ENCODE results near the gene DELE1. TPM values are rescaled to one million over a fixed set of nuclear protein-coding genes. Genes with fewer than 3 reads are reported as not detected.

DELE1 gene
- total and polyA plus RNA-seq, 4 donors: 23.2 to 49.0 (median 40.3) TPM

DNA sequence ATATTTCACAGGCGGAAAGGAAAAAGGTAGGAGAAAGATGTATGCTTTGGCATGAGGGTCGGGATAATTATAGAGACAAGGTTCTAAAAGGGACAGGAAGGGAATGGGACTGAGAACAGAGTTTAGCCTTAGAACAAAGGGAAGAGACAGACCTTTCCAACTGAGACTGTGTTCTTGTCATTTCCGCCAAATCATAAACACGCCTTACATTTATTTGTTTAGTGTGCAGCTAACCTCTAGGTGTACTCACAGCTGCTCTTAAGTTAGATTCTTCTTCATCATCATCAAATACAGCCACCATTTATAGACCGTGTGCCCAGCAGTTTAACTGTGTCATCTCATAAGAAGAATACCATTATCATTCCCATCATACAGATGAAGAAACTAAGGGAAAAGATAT lies 5.9 kb upstream of the DELE1 start:
- no peak overlapping the region for H3K9ac ChIP-seq (ENCODE audit: low read depth in 1 of 2, low read length in 2 of 2)
- H3K27ac ChIP-seq (ENCODE audit: low read depth in 1 of 2, low read length in 2 of 2): no peak overlapping the region
- H3K36me3 ChIP-seq (ENCODE audit: control insufficient read depth in 4 of 4, insufficient read depth in 3 of 4, low read depth in 1 of 4, low read length in 3 of 4): no peaks in the 10 kb centered on the region
- no peaks in the 10 kb centered on the region for H3K9me3 ChIP-seq (ENCODE audit: control insufficient read depth in 4 of 4, low read length in 3 of 4)
- no peak for DNase-seq (ENCODE audit: low spot score)
- H3K4me3 ChIP-seq (ENCODE audit: low read depth in 1 of 3, low read length in 3 of 3): no peak overlapping the region
- 87% methylated on average over 5 of the region's 5 CpGs for WGBS
- no peaks in the 10 kb centered on the region for H3K27me3 ChIP-seq (ENCODE audit: control insufficient read depth in 4 of 4, insufficient read depth in 4 of 4, low read length in 3 of 4)
- peaks cover 6 to 22% (median 8%) of the 10 kb centered on the region in 4 donors for H3K4me1 ChIP-seq (ENCODE audit: control insufficient read depth in 4 of 4, insufficient read depth in 4 of 4, low read length in 3 of 4)
- TF ChIP-seq EGR1 (IDR thresholded peaks at IDR 0.05; ENCODE audit: low read depth in 2 of 2) (no peak), TAF1 (conservative IDR thresholded peaks at IDR 0.05) (no peak)

DNA sequence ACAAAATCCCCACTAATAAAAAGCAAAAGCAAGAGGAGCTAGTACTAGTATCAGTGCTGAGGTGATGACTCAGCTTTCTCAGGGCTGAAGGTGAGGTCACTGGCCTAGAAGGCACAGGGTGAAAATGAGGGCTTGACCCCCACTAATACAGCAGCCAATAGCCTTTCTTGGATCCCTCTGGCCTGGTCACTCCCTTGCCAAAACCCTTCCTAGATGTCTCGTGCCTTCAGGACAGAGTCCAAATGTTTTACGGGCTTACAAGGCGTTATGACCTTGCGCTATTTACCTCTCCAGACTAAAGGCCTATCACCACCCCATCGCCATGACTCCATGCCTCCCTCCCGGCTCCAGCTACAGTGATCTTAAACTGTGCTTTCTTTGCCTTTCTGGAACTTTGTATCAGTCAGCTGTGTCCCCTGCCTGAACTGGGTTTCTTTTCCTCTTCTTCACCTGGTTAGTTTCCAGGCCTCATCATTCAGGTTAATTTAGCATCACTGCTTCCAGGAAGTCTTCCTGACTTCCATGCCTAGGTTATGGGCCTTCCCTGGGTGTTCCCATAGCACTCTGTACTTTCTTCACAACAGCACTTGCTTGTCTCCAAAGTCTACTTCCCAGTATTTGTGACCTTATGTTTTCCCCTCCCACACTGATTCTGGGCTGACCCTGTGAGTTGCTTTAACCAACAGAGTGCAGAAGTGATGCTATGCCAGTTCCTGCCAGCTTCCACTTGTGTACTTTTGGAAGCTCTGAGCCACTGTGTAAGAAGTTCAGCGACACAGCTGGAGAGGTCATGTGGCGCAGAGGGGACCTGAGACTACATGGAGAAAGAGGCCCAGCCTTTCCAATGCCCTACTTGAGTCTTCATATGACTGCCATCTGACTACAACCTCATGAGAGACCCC lies 4.2 kb upstream of the DELE1 start:
- 56% methylated on average over 8 of the region's 8 CpGs for whole genome bisulfite sequencing
- TF ChIP-seq FOXA1 (IDR thresholded peaks at IDR 0.05): no peak
- TF ChIP-seq GABPA (IDR thresholded peaks at IDR 0.05 in 1 of 2, conservative IDR thresholded peaks at IDR 0.05 in 1 of 2): no peak
- TF ChIP-seq ATF3 (IDR thresholded peaks at IDR 0.05): peak; percentile 70
- TF ChIP-seq, protein P1, sequence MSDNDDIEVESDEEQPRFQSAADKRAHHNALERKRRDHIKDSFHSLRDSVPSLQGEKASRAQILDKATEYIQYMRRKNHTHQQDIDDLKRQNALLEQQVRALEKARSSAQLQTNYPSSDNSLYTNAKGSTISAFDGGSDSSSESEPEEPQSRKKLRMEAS (IDR thresholded peaks at IDR 0.05): peak; percentile 16
- no peak for TF ChIP-seq EGR1 (IDR thresholded peaks at IDR 0.05; ENCODE audit: low read depth in 2 of 2)
- TF ChIP-seq TAF1 (conservative IDR thresholded peaks at IDR 0.05): no peak
- peak; percentile 47 for TF ChIP-seq HNF4G (IDR thresholded peaks at IDR 0.05)
- no peak for TF ChIP-seq NR2F2 (IDR thresholded peaks at IDR 0.05)
- no peak for TF ChIP-seq REST (IDR thresholded peaks at IDR 0.05)
- TF ChIP-seq, protein P2, sequence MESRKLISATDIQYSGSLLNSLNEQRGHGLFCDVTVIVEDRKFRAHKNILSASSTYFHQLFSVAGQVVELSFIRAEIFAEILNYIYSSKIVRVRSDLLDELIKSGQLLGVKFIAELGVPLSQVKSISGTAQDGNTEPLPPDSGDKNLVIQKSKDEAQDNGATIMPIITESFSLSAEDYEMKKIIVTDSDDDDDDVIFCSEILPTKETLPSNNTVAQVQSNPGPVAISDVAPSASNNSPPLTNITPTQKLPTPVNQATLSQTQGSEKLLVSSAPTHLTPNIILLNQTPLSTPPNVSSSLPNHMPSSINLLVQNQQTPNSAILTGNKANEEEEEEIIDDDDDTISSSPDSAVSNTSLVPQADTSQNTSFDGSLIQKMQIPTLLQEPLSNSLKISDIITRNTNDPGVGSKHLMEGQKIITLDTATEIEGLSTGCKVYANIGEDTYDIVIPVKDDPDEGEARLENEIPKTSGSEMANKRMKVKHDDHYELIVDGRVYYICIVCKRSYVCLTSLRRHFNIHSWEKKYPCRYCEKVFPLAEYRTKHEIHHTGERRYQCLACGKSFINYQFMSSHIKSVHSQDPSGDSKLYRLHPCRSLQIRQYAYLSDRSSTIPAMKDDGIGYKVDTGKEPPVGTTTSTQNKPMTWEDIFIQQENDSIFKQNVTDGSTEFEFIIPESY (IDR thresholded peaks at IDR 0.05): no peak
- no peak for TF ChIP-seq YY1 (IDR thresholded peaks at IDR 0.05)
- no peak for TF ChIP-seq FOXA2 (IDR thresholded peaks at IDR 0.05)
- peak; percentile 94 to 99 for TF ChIP-seq RXRA (IDR thresholded peaks at IDR 0.05)
- TF ChIP-seq RAD21 (IDR thresholded peaks at IDR 0.05): no peak
- TF ChIP-seq SP1 (IDR thresholded peaks at IDR 0.05): peak; percentile 76
- TF ChIP-seq JUND (IDR thresholded peaks at IDR 0.05): peak; percentile 63 to 96
- TF ChIP-seq CTCF (IDR thresholded peaks at IDR 0.05; ENCODE audit: low read depth, low read length, missing input control): no peak
- TF ChIP-seq HNF4A (conservative IDR thresholded peaks at IDR 0.05): peak; percentile 43 to 87
- Histone ChIP-seq H3K4me3 (ENCODE audit: low read depth in 1 of 3, low read length in 3 of 3) (no peak overlapping the region), H3K27me3 (ENCODE audit: control insufficient read depth in 4 of 4, insufficient read depth in 4 of 4, low read length in 3 of 4) (no peaks in the 10 kb centered on the region), H3K27ac (ENCODE audit: low read depth in 1 of 2, low read length in 2 of 2) (peak overlapping the region in 1 of 2 donors; percentile 9), H3K9ac (ENCODE audit: low read depth in 1 of 2, low read length in 2 of 2) (no peak overlapping the region), H3K9me3 (ENCODE audit: control insufficient read depth in 4 of 4, low read length in 3 of 4) (no peaks in the 10 kb centered on the region), H3K4me1 (ENCODE audit: control insufficient read depth in 4 of 4, insufficient read depth in 4 of 4, low read length in 3 of 4) (peaks cover 6 to 26% (median 11%) of the 10 kb centered on the region in 4 donors), H3K36me3 (ENCODE audit: control insufficient read depth in 4 of 4, insufficient read depth in 3 of 4, low read depth in 1 of 4, low read length in 3 of 4) (no peaks in the 10 kb centered on the region)
- DNase-seq (ENCODE audit: low spot score): no peak

Data from liver (tissue), 9 donors.